GM21447 (cell line): ENCODE data around the gene EFCAB9.

ENCODE experiments used
- ATAC-seq: cut with Tn5 transposase; IDR thresholded peaks from one replicate; pipeline ENCODE4 v1.9.1; 2021; ENCODE audit not compliant: unreplicated experiment

Gene EFCAB9

GRCh38 chr5:172235132-172235780 is 41.3 kb downstream of the EFCAB9 start:
- peak; percentile 83 for ATAC-seq

DNA sequence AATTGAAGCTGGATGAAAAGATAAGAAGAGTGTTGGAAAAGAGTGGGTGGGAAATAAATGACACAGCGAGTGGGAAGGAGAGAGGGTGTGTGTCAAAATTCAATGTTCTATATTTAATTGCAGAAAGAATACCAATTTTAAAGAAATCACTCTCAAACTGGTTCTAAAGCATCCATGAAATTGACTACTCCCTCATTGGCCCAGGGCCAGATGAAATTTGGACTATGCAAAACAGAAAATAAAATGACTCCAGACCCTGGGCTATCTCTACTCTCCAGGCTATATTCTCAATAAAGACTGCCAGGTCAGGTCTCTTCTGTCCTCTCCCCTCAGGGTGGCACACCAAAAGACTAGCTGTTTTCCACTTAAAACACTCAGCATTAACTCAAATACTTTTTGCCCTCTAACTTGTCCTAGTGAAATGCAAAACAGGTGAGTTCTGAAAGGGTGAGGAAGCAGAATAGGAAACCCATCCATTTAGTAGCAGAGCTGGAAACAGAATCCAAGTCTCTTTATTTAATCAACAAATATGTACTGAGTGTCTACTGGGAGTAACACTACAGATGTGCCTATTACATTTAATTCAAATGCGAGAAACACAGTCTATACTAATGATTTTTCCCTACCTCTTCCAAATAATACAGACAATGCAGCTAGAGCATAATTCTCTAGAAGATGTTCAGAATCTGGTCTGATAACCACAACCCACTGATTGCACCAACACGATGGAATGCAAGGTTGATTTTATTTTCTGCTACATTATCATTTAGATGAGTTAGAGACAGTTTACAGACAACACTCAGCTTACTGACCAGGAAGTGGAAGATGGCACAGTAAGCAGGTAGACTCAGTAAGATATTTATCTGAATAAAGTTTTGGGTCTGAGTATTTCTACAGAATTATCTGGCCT is 42.1 kb downstream of the EFCAB9 start:
- ATAC-seq: no peak

DNA sequence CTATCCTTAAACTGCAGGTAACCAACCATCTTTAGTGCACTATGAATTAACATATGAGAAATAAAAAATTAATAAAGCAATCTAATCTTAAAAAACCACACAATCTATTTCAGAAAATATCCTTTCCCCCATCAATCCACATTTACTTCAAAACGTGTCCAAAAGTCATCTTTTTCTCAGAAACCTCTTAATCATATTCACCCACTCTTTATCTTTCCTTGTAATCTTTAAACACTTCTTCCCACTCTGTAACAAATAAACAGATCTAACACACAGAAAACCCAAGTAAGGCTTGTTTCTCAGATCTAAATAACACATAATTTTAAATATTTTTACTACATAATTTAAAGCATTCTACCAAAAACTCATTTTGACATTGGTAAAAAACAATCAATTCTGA is 44.4 kb downstream of the EFCAB9 start:
- no peak for ATAC-seq

GRCh38 chr5:172243302-172243701 is 49.3 kb downstream of the EFCAB9 start:
- no peak for ATAC-seq

DNA sequence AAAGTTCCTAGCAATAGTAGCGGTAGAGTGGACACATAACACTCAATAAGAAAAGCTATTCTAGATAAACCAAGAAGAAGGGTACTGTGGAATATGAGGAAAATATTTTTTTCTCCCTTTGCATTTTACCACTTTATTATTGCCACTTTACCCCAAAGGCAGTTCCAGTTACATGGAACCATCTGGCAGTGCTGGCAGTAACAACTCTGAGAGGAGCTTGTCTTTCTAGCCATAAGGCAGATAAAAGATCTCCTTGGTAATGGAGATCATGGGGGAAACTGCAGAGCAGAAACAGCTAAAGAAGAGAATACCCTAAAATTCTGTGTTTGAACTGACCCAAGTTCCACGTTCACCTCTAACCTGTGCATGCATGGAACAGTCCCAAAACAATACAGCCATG is 51.1 kb downstream of the EFCAB9 start:
- no peak for ATAC-seq

- ATAC-seq: no peak
These were observed 51.7 kb downstream of the EFCAB9 start for GRCh38 chr5:172245703-172246125.

DNA sequence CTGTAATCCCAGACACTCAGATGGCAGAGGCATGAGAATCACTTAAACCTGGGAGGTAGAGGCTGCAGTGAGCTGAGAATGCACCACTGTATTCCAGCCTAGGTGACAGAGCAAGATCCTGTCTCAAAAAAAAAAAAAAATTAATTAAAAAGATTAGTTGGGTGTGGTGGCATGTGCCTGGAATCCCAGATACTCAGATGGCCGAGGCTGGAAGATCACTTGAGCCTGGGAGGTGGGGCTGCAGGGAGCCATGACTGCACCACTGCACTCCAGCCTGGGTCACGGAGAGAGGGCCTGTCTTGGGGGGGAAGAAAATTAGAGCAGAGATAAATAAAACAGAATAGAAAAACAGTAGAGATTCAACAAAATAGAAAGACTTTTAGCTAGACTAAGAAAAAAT is 54.7 kb downstream of the EFCAB9 start:
- ATAC-seq: no peak

GRCh38 chr5:172251419-172251818 is 57.4 kb downstream of the EFCAB9 start:
- no peak for ATAC-seq

- no peak for ATAC-seq
These were observed 58.5 kb downstream of the EFCAB9 start for GRCh38 chr5:172252501-172252900.
